GM18907 (cell line): Measurements from ENCODE around the gene JAKMIP1.

ENCODE experiments used
- ATAC-seq: cut with Tn5 transposase; IDR thresholded peaks from one replicate; pipeline ENCODE4 v1.9.1; 2021; ENCODE audit warnings: mild to moderate bottlenecking, moderate library complexity; ENCODE audit not compliant: unreplicated experiment

Gene JAKMIP1

DNA sequence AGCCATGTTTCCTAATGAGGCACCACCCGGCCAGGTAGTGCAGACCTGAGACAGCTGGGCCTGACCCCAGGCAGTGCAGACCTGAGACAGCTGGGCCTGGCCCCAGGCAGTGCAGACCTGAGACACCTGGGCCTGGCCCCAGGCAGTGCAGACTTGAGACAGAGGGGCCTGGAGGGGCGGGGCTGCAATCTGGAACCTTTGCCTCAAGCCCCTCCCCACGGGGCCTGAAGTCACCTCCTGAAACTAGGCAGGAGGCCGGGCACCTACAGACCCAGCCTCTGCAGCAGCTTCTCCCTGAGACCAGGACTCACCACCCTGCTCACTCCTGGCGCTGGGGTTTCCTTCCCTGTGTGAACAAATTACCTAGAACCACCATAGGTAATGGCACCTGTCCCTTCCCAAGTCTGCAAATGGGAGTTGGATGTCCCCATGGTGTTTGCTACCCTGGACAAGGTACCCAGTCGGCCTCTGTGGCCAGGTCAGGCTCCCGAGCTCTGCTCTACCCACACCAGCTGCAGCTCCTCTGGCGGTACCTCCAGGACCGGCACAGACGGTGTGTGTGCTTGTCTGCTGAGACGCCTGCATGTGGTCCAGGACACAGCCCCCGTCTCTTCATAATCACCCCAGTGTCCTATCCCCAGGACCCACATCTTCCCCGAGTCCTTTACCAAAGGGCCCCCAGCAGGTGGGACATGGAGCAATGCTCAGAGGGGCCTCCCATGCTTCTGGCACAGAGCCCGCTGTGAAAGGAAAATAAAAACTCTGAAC lies 129.0 kb downstream of the JAKMIP1 start:
- no peak for ATAC-seq

DNA sequence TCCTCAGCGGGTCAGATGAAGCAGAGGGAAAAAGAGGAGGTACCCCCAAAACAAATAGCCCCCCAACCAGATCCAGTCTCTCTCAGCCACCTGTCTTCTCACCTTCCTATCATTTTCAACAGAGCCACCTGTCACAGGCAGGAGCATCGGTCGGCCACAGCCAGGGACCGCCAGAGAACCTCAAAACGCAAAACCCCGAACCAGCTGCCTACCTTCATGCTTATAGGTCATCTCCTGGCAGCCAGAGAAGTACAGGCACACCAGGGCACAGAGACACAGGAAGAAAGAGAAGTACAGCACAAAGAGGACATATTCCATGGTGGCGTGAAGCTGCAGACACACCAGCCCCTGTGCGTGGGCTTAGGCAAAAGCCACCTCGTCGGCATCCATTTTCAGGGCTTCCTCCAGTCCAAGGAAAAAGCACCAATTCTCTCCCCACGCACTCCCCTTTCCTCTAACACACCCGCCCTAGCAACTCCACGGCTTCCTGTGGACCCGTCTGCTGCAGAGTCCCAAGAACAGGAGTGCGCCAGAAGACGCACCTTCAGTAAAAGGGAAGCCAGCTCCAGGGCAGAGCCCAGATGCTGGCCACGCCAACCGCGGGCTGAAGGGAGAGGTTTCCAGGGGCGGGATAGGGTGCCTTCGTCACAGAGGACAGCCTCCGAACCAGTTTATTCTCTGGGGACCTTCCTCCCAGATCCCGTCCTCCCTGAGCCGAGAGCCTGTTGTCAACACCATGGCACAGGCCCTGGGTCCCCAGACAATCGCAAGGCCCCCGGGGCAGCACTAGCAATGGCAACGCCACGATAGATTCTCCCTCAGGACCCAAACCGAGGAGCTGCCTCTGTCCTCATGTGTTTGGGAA lies 130.3 kb downstream of the JAKMIP1 start:
- no peak for ATAC-seq

DNA sequence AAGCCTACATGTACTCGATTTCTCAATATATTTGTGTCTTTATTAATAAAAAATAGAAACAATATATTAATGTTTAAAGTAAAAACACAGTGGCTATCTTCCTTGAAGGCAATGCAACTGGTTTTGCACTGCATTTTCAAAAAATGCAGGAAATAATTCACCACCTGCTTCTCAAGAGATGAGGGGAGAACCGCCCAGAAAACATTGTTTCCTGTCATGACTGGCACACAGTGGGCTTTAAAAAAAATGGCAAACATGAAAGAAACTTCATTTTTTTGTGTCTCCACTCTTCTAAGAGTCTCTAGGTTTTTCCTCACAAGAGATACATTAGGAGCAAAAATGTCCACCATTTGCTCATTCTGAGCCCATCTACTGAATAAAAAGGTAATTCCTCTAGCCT lies 131.4 kb downstream of the JAKMIP1 start:
- ATAC-seq = no peak

DNA sequence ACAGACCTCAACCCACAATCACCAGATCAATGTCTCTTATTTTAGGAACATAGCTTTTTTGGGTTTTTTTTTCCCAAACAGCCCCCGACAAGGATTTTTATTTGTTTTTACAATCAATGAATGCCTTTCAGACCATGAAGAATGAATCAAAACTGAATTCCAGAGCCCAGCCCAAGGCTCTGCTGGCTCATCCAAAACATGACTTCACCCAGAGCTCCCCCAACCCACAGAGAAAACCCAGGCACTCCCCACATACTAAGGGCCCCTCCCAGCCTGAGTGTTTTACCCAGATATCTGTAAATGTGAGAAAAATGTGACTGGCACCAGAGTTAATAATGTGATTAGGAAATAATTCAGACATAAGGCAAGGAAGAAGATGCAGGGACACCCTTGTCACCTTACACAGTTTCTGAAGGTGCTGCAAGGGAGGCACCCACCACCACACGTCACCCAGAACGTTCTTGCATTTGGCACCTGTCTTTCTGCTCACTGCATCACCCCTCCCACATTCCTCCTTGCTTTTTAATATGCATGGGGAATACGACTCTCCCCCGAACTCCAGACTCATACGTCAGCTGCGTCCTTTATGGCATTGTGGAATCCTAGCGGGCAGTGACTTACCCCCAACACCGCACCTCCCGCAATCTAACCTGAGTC lies 134.3 kb downstream of the JAKMIP1 start:
- ATAC-seq = no peak

DNA sequence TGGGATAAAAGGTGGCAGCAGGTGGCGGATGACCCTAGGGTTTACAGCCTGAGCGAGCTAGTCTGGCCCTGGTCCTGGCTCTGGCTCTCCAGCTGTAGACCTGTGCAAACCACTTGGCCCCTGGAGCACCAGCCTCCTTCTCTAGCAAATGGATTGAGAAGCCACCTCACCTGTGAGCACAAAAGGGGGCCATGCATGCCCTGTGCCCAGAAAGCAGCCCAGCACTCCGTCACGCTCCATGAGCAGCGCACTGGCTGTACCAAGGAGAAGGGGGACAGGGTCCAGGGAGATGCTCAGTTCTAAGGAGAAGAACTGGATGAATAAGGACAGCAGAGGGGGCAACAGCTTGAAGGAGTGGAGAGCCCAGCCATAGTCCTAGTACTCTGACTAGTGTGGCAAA lies 135.2 kb downstream of the JAKMIP1 start:
- ATAC-seq = no peak

DNA sequence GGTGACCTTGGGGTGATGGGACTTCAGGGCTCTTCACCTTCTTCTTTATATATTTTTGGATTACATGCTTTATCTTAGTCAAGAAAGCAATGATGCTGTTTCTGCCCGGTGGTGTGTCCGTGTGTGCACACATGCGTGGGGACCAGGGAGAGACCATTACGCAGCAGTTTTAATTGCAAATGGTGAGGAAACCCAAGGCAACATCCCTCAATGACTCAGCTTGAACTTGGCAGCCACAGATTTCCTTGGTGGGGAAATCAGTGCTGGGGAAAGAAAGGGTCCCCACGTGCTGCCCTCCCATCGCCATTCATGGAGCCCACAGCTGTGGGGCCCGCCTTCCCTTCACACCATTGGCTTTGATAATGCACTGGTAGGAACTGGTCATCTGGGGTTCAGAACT lies 136.0 kb downstream of the JAKMIP1 start:
- ATAC-seq = no peak

DNA sequence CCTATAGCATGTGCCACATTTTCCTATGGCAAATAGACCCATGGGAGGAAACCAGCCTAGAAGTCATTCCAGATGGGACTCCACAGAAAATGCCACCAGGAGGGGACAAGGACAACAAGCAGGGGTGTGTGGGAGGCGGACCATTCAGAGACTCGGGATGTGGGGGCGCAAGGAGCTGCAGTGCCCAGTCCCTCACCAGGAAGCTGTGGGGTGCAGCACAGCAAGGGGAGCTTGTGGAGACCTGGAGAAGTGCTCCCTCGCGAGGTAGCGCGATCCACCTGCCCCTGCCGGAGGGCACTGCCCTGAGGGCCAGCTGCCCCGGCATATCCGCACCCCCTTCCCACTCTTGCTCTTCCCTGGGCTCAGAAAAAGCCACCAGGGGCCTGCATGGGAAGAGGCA lies 136.7 kb downstream of the JAKMIP1 start:
- no peak for ATAC-seq

DNA sequence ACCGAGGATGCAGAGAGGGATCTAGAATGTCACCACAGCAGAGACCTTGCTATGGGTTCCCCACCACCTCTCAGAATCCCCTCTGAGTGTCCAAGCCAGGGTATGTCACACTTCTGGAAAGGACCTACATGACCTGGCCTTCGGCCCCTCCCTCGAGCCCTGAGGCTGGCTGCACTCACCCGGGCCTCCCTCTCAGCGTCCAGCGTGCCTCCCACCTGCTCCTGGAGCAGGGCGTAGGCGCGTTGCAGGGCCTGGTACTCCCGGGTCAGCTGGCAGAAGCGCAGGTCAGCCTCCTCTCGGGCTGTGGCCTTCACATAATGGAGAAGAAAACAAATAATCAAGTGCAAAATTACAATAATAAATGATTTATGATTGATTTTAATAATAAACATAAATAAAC lies 138.2 kb downstream of the JAKMIP1 start:
- ATAC-seq = no peak

DNA sequence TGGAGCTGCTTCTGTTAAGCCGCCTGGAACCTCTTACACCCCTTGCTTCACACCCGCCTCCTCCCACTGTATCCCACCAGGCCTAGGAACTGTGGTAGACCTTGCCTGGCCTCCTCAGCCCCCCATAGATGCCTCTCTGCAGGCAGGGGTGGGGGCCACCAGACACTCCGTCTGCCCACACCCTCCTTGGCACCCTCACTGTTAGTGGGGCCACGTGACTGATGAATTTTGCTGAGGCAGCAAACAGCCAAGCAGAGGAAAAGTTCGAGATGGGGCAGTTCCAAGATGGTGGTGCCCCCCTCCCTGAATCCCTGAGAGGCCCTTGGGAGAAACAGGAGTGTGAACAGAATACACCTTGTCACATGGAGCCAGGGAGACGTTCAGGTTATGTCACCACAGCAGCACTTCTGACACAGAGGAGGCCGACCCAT lies 141.0 kb downstream of the JAKMIP1 start:
- ATAC-seq = no peak

DNA sequence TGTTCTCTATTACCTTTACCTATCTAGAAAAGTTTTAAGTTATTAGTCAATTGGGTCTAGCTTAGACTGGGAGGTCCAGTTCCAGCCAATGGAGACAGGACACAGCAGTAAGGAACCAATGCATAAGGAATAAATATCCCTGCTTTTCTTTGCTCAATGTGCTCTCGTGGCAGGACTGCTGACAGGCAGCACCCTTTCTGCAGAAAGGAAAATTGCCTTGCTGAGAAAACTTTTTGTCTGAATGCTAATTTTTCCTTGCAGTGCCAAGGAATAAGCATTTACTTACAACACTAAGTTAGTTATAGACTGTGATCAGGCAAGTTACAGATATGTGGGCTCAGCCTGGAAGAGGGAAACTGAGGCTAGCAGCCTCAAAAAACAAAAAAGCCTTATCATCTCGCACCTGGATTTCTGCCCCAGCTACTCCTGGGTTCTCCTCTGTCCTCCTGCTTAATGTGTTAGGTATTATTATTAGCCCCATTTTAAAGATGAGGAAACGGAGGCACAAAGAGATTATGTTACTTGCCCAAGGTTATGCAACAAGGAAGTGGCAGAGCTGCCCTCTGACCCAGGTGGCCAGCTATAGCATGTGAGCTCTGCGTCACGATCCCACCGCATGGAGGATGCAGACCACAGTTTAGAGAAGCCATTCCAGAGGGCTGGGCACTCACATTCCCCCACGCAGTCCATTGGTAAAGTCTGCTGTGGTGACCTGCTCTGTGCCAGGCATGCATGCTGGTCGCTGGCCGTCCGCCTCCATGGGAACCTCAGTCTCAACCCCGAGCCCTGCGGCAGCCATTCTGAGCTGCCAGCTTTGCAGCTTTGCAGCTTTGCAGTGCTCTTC lies 141.6 kb downstream of the JAKMIP1 start:
- ATAC-seq = no peak

DNA sequence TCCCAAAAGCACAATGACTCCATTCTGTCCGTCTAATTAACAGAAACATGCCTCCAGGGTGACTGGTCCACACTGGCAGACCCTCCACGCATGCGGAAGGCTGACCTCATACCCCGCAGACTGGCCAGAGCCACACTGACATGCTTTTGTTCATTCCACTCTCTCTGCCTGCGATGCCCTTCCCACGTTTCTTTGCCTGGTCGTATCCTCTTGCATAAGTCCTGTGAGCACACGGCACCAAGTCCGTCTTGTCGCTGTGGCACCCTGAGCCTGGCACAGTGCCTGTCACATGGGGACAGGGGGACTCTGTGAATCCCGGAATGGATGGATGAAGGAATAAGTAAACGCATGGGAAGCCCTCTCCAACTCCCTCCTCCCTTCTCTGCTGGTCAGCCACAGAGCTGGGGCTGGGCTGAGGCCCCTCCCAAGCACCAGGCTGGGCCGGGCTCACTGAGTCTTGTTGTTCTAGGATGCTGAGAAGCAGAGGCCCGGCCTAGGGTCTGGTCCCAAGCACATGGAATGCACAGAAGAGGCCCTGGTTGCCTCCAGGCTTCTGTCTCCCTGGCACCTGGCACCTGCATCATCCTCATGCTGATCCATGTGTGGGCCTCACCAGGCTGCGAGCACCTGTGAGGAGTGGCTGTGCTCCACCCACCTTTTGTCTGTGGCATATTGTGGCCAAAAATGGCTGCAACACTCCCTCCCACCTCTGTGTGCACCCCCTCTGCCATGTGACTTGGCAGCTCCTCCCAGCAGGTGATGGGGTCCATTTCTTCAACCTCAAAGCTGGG lies 143.2 kb downstream of the JAKMIP1 start:
- ATAC-seq = no peak

DNA sequence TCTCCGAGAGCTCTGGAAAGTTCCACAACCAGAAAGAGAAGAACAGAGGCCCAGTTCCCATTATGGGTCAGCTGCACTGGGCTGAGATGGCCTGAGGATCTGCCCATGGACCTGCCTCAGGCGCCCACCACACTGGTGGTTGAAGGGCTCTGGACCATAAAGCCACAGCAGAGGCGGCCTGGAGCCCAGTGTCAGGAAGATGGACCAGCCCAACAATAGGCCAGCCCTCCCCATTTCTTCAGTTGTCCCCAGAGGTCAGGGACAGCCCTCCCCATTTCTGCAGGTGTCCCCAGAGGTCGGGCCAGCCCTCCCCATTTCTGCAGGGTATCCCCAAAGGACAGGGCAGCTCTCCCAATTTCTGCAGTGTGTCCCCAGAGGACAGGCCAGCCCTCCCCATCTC lies 144.9 kb downstream of the JAKMIP1 start:
- ATAC-seq = no peak

DNA sequence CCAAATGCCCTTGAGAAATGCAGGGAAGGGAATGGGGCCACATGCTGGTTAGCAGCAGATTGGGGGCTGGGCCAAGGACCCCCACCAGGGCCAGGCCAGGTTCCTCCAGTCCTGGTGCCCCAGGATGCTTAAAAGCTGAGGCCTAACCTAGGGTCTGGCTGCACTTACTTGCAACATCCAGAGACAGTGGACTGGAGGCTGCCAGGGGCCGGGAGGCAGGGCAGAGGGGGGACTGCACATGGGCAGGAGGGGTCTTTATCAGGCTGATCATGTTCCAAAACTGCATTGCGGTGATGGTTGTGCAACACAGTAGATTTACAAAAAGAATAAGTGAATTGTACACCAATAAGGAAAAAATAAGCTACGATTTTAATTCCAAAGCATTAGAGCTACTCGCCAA lies 145.3 kb downstream of the JAKMIP1 start:
- no peak for ATAC-seq

DNA sequence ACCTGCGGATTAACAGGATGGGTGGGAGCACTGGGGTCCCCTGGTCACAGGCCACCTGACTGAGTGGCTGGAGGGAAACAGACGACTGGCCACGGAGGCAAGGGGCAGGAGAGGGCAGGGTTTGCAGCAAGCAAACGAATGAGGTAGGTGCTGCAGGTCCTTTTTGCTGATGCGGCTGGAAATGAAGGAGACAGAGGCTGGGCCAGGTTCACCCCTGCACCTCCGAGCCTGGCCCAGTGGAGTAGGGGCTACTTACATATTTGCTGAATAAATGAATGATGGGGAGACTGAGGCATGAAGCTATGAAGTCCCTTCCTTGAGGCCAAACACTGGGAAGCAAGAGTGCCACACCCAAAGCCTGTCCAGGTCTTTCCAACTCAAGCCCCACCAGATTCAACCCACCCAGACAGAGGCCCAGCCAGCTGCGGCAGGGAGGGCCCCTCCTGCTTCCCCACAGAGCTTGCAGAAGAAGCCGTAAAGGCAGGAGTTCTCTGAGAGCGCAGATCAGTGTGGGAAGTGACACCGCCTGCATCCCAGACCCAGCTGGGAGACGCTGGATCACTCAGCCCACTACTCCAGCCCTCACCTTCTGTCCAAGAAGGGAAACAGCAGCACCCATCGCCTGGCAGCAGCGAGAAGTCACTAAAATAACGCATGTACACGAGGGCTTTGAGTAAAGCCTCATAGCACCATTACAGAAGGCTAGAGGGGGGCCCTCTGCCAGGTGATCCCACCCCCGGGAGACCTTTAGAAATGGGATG lies 146.0 kb downstream of the JAKMIP1 start:
- ATAC-seq = no peak

DNA sequence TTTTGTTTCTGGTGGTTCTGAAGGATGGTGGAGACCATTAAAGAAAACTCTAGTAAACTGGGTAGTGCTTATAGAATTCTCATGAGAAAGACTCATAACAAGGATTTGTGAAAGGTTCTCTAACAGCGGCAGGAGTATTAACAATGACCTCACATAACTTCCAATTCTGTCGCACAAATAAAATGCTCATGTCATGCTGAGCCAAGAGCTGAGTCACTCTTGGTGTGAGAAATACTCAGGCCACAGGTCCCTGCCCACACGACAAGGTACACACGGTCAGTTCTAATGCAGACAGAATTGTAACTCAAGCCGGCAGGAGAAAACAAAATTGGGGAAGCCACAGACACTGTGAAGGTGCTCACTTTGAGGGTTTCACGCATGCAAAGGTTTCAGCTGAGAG lies 147.7 kb downstream of the JAKMIP1 start:
- no peak for ATAC-seq

DNA sequence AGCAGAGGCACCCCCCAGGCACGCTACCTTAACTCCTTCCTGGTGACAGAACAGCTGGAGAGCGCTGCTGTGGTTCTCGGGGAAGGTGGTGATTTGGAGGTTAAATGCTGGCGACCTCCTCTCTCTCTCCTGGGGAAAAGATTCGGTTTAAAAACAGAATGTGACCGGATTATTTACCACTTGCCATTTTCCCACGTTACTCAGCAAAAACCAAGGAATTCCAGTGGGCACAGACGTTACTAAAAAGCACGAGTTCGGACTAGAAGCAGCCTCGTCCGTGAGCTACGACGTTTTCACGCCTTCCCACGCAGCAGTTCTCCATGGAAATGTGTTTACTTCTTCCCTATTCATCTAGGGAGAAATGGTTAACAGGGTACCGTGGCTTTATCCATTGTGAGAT lies 149.8 kb downstream of the JAKMIP1 start:
- ATAC-seq = no peak

DNA sequence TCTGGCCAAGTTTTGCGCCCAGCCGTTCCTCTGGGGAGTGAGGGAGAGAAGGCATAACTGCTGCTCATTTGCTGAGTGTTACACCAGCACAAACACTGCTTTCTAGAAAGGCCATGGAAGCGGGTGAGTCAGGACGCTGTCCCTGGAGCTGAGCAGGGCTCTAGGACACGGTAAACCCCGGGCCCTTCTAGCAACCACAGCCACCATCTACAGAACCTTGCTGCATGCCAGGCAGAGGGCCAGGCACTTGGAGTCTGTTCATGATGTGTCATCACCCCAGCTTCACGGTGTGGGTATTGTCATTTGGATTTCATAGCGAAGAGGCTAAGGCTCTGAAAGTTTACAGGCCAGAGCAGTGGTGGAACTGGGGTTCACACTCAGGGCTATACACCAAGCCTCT lies 150.4 kb downstream of the JAKMIP1 start:
- ATAC-seq = no peak

DNA sequence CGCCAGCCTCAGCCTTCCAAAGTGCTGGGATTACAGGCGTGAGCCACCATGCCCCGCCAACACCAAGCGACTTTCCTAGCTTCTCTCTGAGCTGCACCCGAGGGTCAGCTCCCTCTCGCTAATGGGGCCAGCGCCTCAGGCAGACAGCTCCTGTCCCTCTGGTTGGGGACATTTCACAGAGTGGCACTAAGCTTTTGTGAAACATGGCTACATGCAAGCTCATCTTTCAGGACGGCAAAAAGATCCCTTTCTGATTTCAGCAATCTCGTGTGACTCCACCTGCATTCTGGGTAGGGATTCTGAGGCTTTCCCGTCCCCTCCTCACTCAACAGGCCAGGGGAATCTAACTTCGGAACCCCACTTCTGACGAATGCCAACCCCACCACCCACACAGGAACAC lies 151.1 kb downstream of the JAKMIP1 start:
- ATAC-seq = no peak

DNA sequence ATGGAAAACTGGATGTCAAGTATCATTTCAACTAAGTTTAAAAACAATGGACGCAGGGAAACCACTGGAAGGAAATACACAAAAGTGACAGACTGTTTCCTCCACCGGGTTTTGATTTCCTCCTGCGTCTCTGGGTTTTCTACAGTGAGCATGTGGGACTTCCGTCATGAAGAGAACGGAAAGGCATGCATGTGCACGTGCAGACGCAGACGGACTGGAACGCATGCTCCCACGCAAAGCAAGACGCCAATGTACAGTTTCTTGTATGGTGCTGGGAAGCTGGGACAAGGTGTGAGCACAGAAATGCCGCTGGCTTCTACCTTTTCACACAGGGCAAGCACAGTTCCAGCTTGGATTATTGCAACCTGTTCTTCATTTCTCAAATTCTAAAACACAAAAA lies 151.8 kb downstream of the JAKMIP1 start:
- no peak for ATAC-seq
